ENCODE measurements around the gene HYOU1. TPM values are rescaled to one million over a fixed set of nuclear protein-coding genes. Genes with fewer than 3 reads are reported as not detected.

The HYOU1 gene
- total and polyA plus RNA-seq, 2 experiments from 2014 or later = 122 to 168 TPM

DNA sequence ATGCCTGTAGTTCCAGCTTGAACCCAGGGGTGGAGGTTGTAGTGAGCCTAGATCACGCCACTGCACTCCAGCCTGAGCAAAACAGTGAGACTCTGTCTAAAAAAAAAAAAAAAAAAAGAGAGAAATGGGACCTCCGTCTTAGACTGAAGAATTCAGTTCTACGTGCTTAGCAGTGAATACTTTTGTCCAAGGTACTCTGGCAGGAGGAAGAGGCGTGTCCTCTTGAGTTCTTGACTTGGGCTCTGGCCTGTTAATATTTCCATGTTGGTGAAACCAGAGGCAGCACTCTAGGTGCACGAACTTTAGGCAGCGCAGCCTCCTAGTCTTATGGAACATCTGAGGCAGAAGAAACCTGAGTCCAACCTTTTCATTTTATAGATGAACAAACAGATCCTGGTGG is 30.1 kb upstream of the HYOU1 start:
- 89% methylated on average over 6 of the region's 6 CpGs for WGBS (ENCODE audit: low lambda C conversion rate, missing lambda C conversion rate)

DNA sequence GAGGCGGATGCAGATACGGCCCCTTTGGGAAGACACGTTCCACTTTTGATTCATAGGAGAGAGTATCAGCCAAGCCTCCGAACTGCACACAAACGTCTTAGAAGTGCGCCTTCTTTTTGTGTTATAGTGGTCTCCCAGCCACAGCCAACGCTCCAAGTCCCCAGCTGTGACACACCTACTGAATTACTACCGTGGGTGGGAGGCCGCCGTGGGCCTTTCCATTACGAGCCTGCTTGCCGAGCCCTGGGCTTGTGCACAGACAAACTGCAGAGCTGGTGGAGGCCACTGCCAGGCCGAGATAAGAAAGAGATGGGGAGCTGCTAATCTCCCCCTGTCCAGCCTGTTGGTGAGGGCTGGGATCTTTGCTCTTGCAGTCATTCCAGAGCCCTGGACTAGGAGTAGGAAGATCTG is 28.4 kb upstream of the HYOU1 start:
- no peaks in the 10 kb centered on the region for H3K36me3 ChIP-seq (replicated peaks; ENCODE audit: insufficient read depth, low read depth)

More for the DNA sequence above, 30.1 kb upstream of the HYOU1 start:
- H3K9me2 ChIP-seq (replicated peaks; ENCODE audit: insufficient read depth) = no peaks in the 10 kb centered on the region
- H4K20me1 ChIP-seq (ENCODE audit: insufficient read depth, poor library complexity, severe bottlenecking) = no peaks in the 10 kb centered on the region
- peaks cover 10% of the 10 kb centered on the region for H3K4me1 ChIP-seq (ENCODE audit: insufficient read depth)
- H3K79me2 ChIP-seq = peaks cover 32% of the 10 kb centered on the region
- no peak overlapping the region for H3K4me3 ChIP-seq
- no peak overlapping the region for H3K27ac ChIP-seq
- H2AFZ ChIP-seq = no peak overlapping the region
- no peaks in the 10 kb centered on the region for H3K36me3 ChIP-seq (replicated peaks; ENCODE audit: insufficient read depth, low read depth)
- H3K9me3 ChIP-seq (ENCODE audit: low read depth) = no peaks in the 10 kb centered on the region
- H3K27me3 ChIP-seq = no peaks in the 10 kb centered on the region
- DNase-seq (ENCODE audit: low spot score) = no peak
- H3K4me2 ChIP-seq = no peak overlapping the region
- TF ChIP-seq EZH2phosphoT487 (IDR thresholded peaks at IDR 0.05; ENCODE audit: low read depth, severe bottlenecking, unreplicated experiment) = no peak
- no peak for TF ChIP-seq EZH2 (IDR thresholded peaks at IDR 0.05; ENCODE audit: borderline replicate concordance)
- TF ChIP-seq, protein P1, sequence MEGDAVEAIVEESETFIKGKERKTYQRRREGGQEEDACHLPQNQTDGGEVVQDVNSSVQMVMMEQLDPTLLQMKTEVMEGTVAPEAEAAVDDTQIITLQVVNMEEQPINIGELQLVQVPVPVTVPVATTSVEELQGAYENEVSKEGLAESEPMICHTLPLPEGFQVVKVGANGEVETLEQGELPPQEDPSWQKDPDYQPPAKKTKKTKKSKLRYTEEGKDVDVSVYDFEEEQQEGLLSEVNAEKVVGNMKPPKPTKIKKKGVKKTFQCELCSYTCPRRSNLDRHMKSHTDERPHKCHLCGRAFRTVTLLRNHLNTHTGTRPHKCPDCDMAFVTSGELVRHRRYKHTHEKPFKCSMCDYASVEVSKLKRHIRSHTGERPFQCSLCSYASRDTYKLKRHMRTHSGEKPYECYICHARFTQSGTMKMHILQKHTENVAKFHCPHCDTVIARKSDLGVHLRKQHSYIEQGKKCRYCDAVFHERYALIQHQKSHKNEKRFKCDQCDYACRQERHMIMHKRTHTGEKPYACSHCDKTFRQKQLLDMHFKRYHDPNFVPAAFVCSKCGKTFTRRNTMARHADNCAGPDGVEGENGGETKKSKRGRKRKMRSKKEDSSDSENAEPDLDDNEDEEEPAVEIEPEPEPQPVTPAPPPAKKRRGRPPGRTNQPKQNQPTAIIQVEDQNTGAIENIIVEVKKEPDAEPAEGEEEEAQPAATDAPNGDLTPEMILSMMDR (IDR thresholded peaks at IDR 0.05; ENCODE audit: poor library complexity) = no peak

DNA sequence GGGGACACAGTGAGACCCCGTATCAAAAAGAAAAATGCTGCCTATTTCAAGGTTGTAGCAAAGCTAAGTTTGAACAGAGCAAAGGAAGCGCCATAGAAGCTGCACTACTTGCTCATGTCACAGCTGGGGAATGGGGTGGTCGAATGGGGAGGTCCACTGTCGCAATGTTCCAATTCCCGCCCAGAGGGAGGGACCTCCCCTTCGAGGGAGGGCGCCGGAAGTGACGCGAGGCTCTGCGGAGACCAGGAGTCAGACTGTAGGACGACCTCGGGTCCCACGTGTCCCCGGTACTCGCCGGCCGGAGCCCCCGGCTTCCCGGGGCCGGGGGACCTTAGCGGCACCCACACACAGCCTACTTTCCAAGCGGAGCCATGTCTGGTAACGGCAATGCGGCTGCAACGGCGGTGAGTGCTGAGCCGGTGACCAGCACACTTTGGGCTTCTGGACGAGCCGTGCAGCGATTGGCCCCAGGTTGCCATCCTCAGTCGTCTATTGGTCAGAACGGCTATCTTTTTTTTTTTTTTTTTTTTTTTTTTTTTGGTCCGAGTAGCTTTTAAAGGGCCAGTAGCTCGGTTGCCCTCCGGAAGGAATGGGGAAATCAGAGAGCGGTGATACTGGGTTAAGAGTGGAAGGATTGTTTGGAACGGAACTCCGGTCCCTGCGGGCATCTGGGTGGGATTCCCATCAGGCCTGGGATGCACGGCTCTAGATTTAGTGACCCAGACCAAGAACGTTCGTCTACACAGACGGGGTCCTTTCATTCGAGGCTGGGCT is 27.8 kb upstream of the HYOU1 start, which contains the start of gene HMBS:
TSS of gene HMBS (plus strand) at position 219 of the 774 bp plus-strand sequence. CDS start at position 372, 153 bp downstream.
- Histone ChIP-seq H3K4me2 (peak within 1 kb of the TSS; percentile 95), H3K9me3 (ENCODE audit: low read depth) (no peaks in the 10 kb centered on the region), H3K79me2 (peaks cover 20% of the 10 kb centered on the region), H3K27ac (peak within 1 kb of the TSS; percentile 86), H3K36me3 (replicated peaks; ENCODE audit: insufficient read depth, low read depth) (no peaks in the 10 kb centered on the region), H3K4me1 (ENCODE audit: insufficient read depth) (peaks cover 10% of the 10 kb centered on the region), H2AFZ (peak within 1 kb of the TSS; percentile 83), H3K4me3 (peak within 1 kb of the TSS; percentile 81), H3K27me3 (no peaks in the 10 kb centered on the region), H4K20me1 (ENCODE audit: insufficient read depth, poor library complexity, severe bottlenecking) (no peaks in the 10 kb centered on the region), H3K9me2 (replicated peaks; ENCODE audit: insufficient read depth) (no peaks in the 10 kb centered on the region)
- 3% methylated on average over 45 of the region's 45 CpGs for WGBS (ENCODE audit: low lambda C conversion rate, missing lambda C conversion rate)
- TF ChIP-seq EZH2phosphoT487 (IDR thresholded peaks at IDR 0.05; ENCODE audit: low read depth, severe bottlenecking, unreplicated experiment) (no peak), EZH2 (IDR thresholded peaks at IDR 0.05; ENCODE audit: borderline replicate concordance) (no peak)
- TF ChIP-seq, protein P1 (IDR thresholded peaks at IDR 0.05; ENCODE audit: poor library complexity) = no peak
- peak; percentile 96 for DNase-seq (ENCODE audit: low spot score)

More for the DNA sequence above, 28.4 kb upstream of the HYOU1 start:
- H3K4me3 ChIP-seq = peak overlapping the region; percentile 56
- WGBS (ENCODE audit: low lambda C conversion rate, missing lambda C conversion rate) = 1% methylated on average over 13 of the region's 13 CpGs
- peaks cover 10% of the 10 kb centered on the region for H3K4me1 ChIP-seq (ENCODE audit: insufficient read depth)
- TF ChIP-seq, protein P1 (IDR thresholded peaks at IDR 0.05; ENCODE audit: poor library complexity) = no peak
- TF ChIP-seq EZH2phosphoT487 (IDR thresholded peaks at IDR 0.05; ENCODE audit: low read depth, severe bottlenecking, unreplicated experiment) (no peak), EZH2 (IDR thresholded peaks at IDR 0.05; ENCODE audit: borderline replicate concordance) (no peak)
- DNase-seq (ENCODE audit: low spot score) = peak; percentile 32
- H3K27me3 ChIP-seq = no peaks in the 10 kb centered on the region
- H3K9me3 ChIP-seq (ENCODE audit: low read depth) = no peaks in the 10 kb centered on the region
- no peaks in the 10 kb centered on the region for H4K20me1 ChIP-seq (ENCODE audit: insufficient read depth, poor library complexity, severe bottlenecking)
- peak overlapping the region; percentile 83 for H2AFZ ChIP-seq
- peak overlapping the region; percentile 95 for H3K4me2 ChIP-seq
- H3K79me2 ChIP-seq = peaks cover 20% of the 10 kb centered on the region
- peak overlapping the region; percentile 86 for H3K27ac ChIP-seq
- no peaks in the 10 kb centered on the region for H3K9me2 ChIP-seq (replicated peaks; ENCODE audit: insufficient read depth)
